Thyroid gland (tissue), 4 donors: ENCODE measurements around the gene FYB1. TPM values are rescaled to one million over a fixed set of nuclear protein-coding genes. Genes with fewer than 3 reads are reported as not detected.

Source experiments
- DNase-seq, 2 donors: peaks; one replicate each; pipeline ENCODE4 v3.0.0-alpha.2; 2019
- H3K27ac ChIP-seq, 3 donors: fragments of 200-600 bp; sonication (generic); 1 replicate in 2 of 3; 2 replicates in 1 of 3; pipeline ENCODE4 v1.5.1; 2016 to 2019; ENCODE audit warnings: mild to moderate bottlenecking in 1 of 3, moderate library complexity in 1 of 3
- H3K27me3 ChIP-seq: fragments of 200-600 bp; sonication (generic); one replicate; pipeline ENCODE4 v1.5.1; 2019
- H3K36me3 ChIP-seq, 2 donors: fragments of 200-600 bp; sonication (generic); one replicate each; pipeline ENCODE4 v1.5.1; 2016 to 2019
- H3K4me1 ChIP-seq, 2 donors: fragments of 200-600 bp; sonication (generic); one replicate each; pipeline ENCODE4 v1.5.1; 2017 to 2019
- H3K4me3 ChIP-seq, 3 donors: fragments of 200-600 bp; sonication (generic); replicated peaks in 1 of 3; 1 replicate in 2 of 3; 2 replicates in 1 of 3; pipeline ENCODE4 v1.5.1; 2016; ENCODE audit warnings: mild to moderate bottlenecking in 1 of 3
- H3K9me3 ChIP-seq: fragments of 200-600 bp; sonication (generic); one replicate; pipeline ENCODE4 v1.5.1; 2017
- CTCF ChIP-seq, 6 experiments: fragments of 200-600 bp in 3 of 6; fragments of 450-650 bp in 3 of 6; sonication (generic) in 3 of 6; IDR thresholded peaks; one replicate each; pipeline ENCODE4 v1.5.1; 2016 to 2019; ENCODE audit warnings: antibody characterized with exemption in 6 of 6, mild to moderate bottlenecking in 2 of 6, inconsistent platforms in 1 of 6, moderate library complexity in 1 of 6
- POLR2A ChIP-seq, 2 donors: fragments of 450-650 bp; IDR thresholded peaks; one replicate each; pipeline ENCODE4 v1.6.1; 2017; ENCODE audit warnings: antibody characterized with exemption in 2 of 2, mild to moderate bottlenecking in 2 of 2, moderate library complexity in 1 of 2
- WGBS, 2 donors: methylation state at CpG; one replicate each; pipeline ENCODE4 v1.1.5; 2017; 5-methylcytosine and 5-hydroxymethylcytosine counted together
- intact Hi-C: fragments of 100-400 bp; cut with DNase I; formaldehyde crosslinking; loops from one replicate; pipeline ENCODE4 v1.15.1; 2023
- total RNA-seq, 4 donors: library from RNA; depleted of rRNA; stranded (reverse); fragments of >200 nt; gene quantifications; one replicate each; pipeline ENCODE4 v1.2.3, GENCODE V29; 2016

Gene FYB1
- total RNA-seq, 4 donors from 2014 or later: 2.4 to 15.6 (median 3.7) TPM

- 92 to 97% methylated on average over 3 of the region's 3 CpGs for WGBS, 2 donors
- H3K27ac ChIP-seq: no peak overlapping the region
- no peaks in the 10 kb centered on the region for H3K9me3 ChIP-seq
- no peaks in the 10 kb centered on the region for H3K27me3 ChIP-seq
- TF ChIP-seq CTCF (IDR thresholded peaks at IDR 0.05) (no peak), POLR2A (IDR thresholded peaks at IDR 0.05) (no peak)
- H3K4me1 ChIP-seq: no peaks in the 10 kb centered on the region
- no peak overlapping the region for H3K4me3 ChIP-seq
- H3K36me3 ChIP-seq: no peaks in the 10 kb centered on the region
- DNase-seq: no peak
- intact Hi-C loops: no loop called here
These were observed 46.3 kb downstream of the FYB1 start for GRCh38 chr5:39173069-39173468.

GRCh38 chr5:39172593-39172992 is 46.8 kb downstream of the FYB1 start:
- H3K27ac ChIP-seq: no peak overlapping the region
- H3K27me3 ChIP-seq: no peaks in the 10 kb centered on the region
- no peak for DNase-seq
- no peaks in the 10 kb centered on the region for H3K4me1 ChIP-seq
- intact Hi-C loops: no loop called here
- 93 to 100% methylated on average over 2 of the region's 2 CpGs for WGBS, 2 donors
- H3K4me3 ChIP-seq: no peak overlapping the region
- H3K36me3 ChIP-seq: no peaks in the 10 kb centered on the region
- no peak for TF ChIP-seq POLR2A (IDR thresholded peaks at IDR 0.05)
- no peak for TF ChIP-seq CTCF (IDR thresholded peaks at IDR 0.05)
- H3K9me3 ChIP-seq: no peaks in the 10 kb centered on the region

- TF ChIP-seq POLR2A (IDR thresholded peaks at IDR 0.05): no peak
- no peak for TF ChIP-seq CTCF (IDR thresholded peaks at IDR 0.05)
- H3K9me3 ChIP-seq: no peaks in the 10 kb centered on the region
- no peaks in the 10 kb centered on the region for H3K36me3 ChIP-seq
- WGBS, 2 donors: 67 to 75% methylated on average over 4 of the region's 4 CpGs
- H3K27me3 ChIP-seq: no peaks in the 10 kb centered on the region
- DNase-seq: no peak
- H3K27ac ChIP-seq: no peak overlapping the region
- no peaks in the 10 kb centered on the region for H3K4me1 ChIP-seq
- H3K4me3 ChIP-seq: no peak overlapping the region
- intact Hi-C loops: no loop called here
These were observed 47.7 kb downstream of the FYB1 start for GRCh38 chr5:39171647-39172046.

- DNase-seq: no peak
- 92 to 93% methylated on average over 4 of the region's 4 CpGs for WGBS, 2 donors
These were observed 50.3 kb downstream of the FYB1 start for GRCh38 chr5:39169081-39169480.

GRCh38 chr5:39167972-39168342 is 51.4 kb downstream of the FYB1 start:
- no peak overlapping the region for H3K27ac ChIP-seq
- H3K4me3 ChIP-seq: no peak overlapping the region
- no peaks in the 10 kb centered on the region for H3K36me3 ChIP-seq
- 82 to 88% methylated on average over 2 of the region's 2 CpGs for WGBS, 2 donors
- no peaks in the 10 kb centered on the region for H3K9me3 ChIP-seq
- TF ChIP-seq CTCF (IDR thresholded peaks at IDR 0.05) (no peak), POLR2A (IDR thresholded peaks at IDR 0.05) (no peak)
- no peaks in the 10 kb centered on the region for H3K27me3 ChIP-seq
- intact Hi-C loops: no loop called here
- no peak for DNase-seq
- H3K4me1 ChIP-seq: peaks cover 0 to 5% of the 10 kb centered on the region in 2 donors

More at GRCh38 chr5:39169081-39169480, 50.3 kb downstream of the FYB1 start:
- TF ChIP-seq POLR2A (IDR thresholded peaks at IDR 0.05): no peak
- no peak overlapping the region for H3K27ac ChIP-seq
- H3K4me1 ChIP-seq: peaks cover 0 to 2% of the 10 kb centered on the region in 2 donors
- intact Hi-C loops: no loop called here
- H3K4me3 ChIP-seq: no peak overlapping the region
- no peaks in the 10 kb centered on the region for H3K27me3 ChIP-seq
- H3K36me3 ChIP-seq: no peaks in the 10 kb centered on the region
- H3K9me3 ChIP-seq: no peaks in the 10 kb centered on the region
